Right cardiac atrium (tissue), 5 donors: ENCODE data around the gene ALDH5A1. TPM values are rescaled to one million over a fixed set of nuclear protein-coding genes. Genes with fewer than 3 reads are reported as not detected.
A peak's percentile ranks its signal among the peaks of the same experiment; 100 is the strongest.

Source experiments
- ATAC-seq, 2 donors: fragments of 200-7000 bp; cut with Tn5 transposase; one replicate each; pipeline versions ENCODE4 v1.8.0 to v1.9.1; 2020; ENCODE audit warnings: moderate library complexity in 2 of 2, mild to moderate bottlenecking in 1 of 2
- DNase-seq, 3 donors: peaks; one replicate each; pipeline ENCODE4 v3.0.0-alpha.2; 2020
- H3K27ac ChIP-seq: one replicate; pipeline ENCODE4 v1.5.1; 2013; ENCODE audit warnings: mild to moderate bottlenecking, low read length, control low read depth, moderate library complexity
- H3K27me3 ChIP-seq: one replicate; pipeline ENCODE4 v1.6.1; 2013; ENCODE audit not compliant: control insufficient read depth, insufficient read depth
- H3K4me1 ChIP-seq: one replicate; pipeline ENCODE4 v1.6.1; 2013; ENCODE audit warnings: low read length; ENCODE audit not compliant: control insufficient read depth, insufficient read depth
- H3K4me3 ChIP-seq: one replicate; pipeline ENCODE4 v1.5.1; 2013; ENCODE audit warnings: low read length, control low read depth
- H3K9me3 ChIP-seq: one replicate; pipeline ENCODE4 v1.6.1; 2013; ENCODE audit warnings: low read length; ENCODE audit not compliant: control insufficient read depth
- WGBS: extraction: QIAGEN DNeasy Blood & Tissue Kit; methylation state at CpG from one replicate; pipeline ENCODE4 v1.1.7; 2013; 5-methylcytosine and 5-hydroxymethylcytosine counted together
- intact Hi-C, 4 donors: fragments of 100-400 bp; cut with DNase I; formaldehyde crosslinking; loops; one replicate each; pipeline versions ENCODE4 v1.11.0 to v1.14.0; 2022 to 2023
- polyA plus RNA-seq: library from polyadenylated mRNA; stranded (reverse); fragments of 200-250 nt; gene quantifications from one replicate; pipeline ENCODE4 v1.2.3, GENCODE V29; 2013
- total RNA-seq, 4 donors: library from RNA; stranded (reverse); fragmentation: NEBNext Ultra II Directional; extraction: Animal tissue kit (Norgen Biotek cat#: 25700); gene quantifications; one replicate each; pipeline ENCODE4 v1.2.1, GENCODE V29; 2021
- donor health status: healthy with polysubstance abuse.
- donor health status: DM: no; HTN: yes; CAD: no.
- donor health status: DM: no; HTN: no; CAD: no.
- donor health status: DM: no; HTN: yes; CAD: no; lungs with severe emphysema.
- donor health status: DM: yes; HTN: yes; CAD: no.

Gene ALDH5A1
- total and polyA plus RNA-seq, 5 donors: 7.7 to 16.5 (median 13.7) TPM

DNA sequence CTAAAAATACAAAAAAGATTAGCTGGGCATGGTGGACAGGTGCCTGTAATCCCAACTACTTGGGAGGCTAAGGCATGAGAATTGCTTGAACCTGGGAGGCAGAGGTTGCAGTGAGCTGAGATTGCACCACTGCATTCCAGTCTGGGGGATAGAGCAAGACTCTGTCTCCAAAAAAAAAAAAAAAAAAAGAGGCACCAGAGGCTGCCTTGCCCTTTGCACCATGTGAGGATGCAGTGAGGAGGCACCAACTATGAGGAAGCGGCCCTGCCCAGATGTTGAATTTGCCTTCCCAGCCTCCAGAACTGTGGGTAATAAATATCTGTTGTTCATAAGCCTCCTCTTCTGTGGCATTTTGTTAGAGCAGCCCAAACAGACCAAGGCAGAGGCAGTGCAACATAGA lies 54.4 kb downstream of the ALDH5A1 start:
- DNase-seq (no peak), ATAC-seq (peak in 1 of 2 donors; percentile 11)
- no peaks in the 10 kb centered on the region for H3K9me3 ChIP-seq
- no peak overlapping the region for H3K4me3 ChIP-seq
- WGBS: 91% methylated on average over 1 of the region's 1 CpG
- intact Hi-C loops: no loop called here
- H3K27me3 ChIP-seq: no peaks in the 10 kb centered on the region
- H3K27ac ChIP-seq: no peak overlapping the region
- H3K4me1 ChIP-seq: no peaks in the 10 kb centered on the region

DNA sequence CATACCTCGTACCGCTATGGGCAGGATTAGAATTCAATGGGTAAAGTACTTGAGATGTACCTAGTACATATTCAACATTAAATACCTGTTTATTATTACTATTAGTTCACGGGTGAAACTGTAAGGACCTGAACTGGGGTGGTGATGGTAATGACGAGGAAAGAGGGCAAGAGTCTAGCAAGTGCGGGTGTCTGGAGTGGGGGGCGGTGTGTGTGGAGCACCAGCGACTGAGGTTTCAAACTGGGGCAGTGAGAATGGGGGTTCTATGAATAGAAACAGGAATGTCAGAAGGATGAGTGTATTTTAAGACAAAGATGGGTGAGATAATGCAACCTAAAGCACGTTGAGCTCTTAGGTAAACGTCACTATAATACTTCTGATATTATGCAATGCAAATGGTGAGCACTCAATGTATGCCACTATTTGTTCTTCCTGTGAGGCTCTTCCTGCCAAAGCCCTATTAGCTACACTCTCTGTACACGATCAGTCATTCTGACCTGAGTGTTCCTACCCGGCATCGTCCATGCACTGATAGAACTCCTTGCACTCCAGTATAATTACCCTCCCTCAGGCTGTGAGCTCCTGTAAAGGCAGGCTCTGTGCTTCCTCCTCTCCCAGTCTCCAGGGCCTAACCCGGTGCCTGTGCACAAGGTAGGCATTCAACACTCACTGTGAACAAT lies 55.0 kb downstream of the ALDH5A1 start:
- intact Hi-C loops: no loop called here
- 85% methylated on average over 13 of the region's 13 CpGs for WGBS
- no peak overlapping the region for H3K4me3 ChIP-seq
- no peaks in the 10 kb centered on the region for H3K9me3 ChIP-seq
- ATAC-seq (no peak), DNase-seq (no peak)
- H3K4me1 ChIP-seq: no peaks in the 10 kb centered on the region
- no peaks in the 10 kb centered on the region for H3K27me3 ChIP-seq
- no peak overlapping the region for H3K27ac ChIP-seq

DNA sequence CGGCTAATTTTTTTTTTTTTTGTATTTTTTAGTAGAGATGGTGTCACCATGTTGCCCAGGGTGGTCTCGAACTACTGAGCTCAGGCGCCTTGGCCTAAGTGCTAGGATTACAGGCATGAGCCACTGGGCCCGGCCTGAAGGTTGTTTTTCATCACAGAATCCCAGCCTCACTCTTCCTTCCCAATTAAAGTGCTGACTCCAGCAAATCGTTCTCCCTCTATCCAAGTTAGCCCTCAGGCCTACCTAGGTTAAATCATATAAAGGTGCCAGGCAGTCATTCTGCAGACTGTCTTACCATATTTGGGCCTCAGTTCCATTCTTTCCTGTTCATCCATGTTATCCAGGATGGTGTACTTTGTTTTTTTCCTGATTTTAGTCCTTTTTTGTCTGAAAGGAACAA lies 56.4 kb downstream of the ALDH5A1 start:
- no peak overlapping the region for H3K27ac ChIP-seq
- DNase-seq (no peak), ATAC-seq (no peak)
- intact Hi-C loops: no loop called here
- H3K27me3 ChIP-seq: no peaks in the 10 kb centered on the region
- no peaks in the 10 kb centered on the region for H3K4me1 ChIP-seq
- H3K9me3 ChIP-seq: no peaks in the 10 kb centered on the region
- WGBS: 92% methylated on average over 5 of the region's 5 CpGs
- H3K4me3 ChIP-seq: no peak overlapping the region

DNA sequence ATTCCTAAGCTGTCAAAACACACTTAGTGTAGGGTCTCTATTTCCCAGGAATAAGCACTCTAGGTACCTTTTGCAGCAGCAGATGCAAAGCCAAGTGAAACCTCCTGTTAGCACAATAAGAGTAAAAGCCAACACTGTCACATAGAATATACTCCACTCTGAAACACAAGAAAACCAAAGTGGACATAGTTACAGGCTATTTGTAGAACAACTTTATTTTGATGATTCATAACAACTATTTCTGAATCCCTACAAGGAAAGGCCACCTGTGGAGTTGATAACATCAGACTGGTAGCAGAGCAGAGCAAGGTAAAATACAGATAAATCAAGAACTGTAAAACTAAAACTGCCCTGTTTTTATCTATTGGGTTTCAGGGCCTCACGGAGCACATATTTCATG lies 59.7 kb downstream of the ALDH5A1 start:
- ATAC-seq (no peak), DNase-seq (no peak)
- intact Hi-C loops: no loop called here
- no peak overlapping the region for H3K27ac ChIP-seq
- no peaks in the 10 kb centered on the region for H3K27me3 ChIP-seq
- no peaks in the 10 kb centered on the region for H3K4me1 ChIP-seq
- H3K9me3 ChIP-seq: no peaks in the 10 kb centered on the region
- 86% methylated on average over 1 of the region's 1 CpG for WGBS
- H3K4me3 ChIP-seq: no peak overlapping the region

DNA sequence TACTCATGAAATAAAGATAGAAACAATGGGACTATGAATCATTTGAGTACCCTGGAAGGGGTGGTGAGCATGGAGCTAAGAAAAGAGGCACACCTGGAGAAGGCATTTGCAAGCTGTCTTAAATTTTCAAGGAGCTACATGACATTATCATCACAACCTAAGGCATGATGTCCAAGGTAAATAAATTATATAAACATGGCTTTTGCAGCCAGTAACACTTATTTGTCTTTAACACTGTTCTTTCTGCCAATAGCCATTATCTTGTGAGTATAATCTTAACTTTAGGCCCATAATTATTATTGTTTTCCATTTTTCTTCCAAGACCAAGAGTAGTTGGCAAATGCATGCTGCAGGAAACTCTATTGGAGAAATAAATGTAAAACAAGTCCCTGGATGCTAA lies 63.7 kb downstream of the ALDH5A1 start:
- no peak for DNase-seq
- intact Hi-C loops: no loop called here
- H3K4me3 ChIP-seq: no peak overlapping the region

DNA sequence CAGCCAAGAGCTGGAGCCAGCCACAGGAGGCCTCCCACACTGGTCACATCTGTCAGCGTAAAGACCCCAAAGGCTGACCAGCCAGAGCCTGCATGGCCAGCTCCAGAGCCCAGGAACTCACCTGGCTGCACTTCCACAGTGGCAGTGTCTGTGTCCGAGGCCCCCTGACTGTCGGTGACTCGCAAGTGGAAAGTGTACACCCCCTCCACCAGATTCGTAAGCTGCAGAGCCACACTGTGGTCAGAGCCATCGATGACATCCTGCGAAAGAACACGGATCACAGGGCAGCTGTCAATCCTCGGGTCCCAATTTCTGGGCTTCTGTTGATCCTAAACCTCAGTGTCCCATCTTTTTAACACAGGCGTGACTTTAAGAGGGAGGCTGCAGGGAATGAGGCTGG lies 69.3 kb downstream of the ALDH5A1 start:
- Histone ChIP-seq H3K4me3 (no peak overlapping the region), H3K27me3 (no peaks in the 10 kb centered on the region), H3K4me1 (no peaks in the 10 kb centered on the region), H3K9me3 (no peaks in the 10 kb centered on the region), H3K27ac (no peak overlapping the region)
- intact Hi-C loops: no loop called here
- 77% methylated on average over 10 of the region's 10 CpGs for WGBS
- ATAC-seq (no peak), DNase-seq (no peak)

More for the DNA sequence above, 63.7 kb downstream of the ALDH5A1 start:
- no peaks in the 10 kb centered on the region for H3K27me3 ChIP-seq
- H3K9me3 ChIP-seq: no peaks in the 10 kb centered on the region
- ATAC-seq: no peak
- H3K4me1 ChIP-seq: no peaks in the 10 kb centered on the region
- no peak overlapping the region for H3K27ac ChIP-seq

DNA sequence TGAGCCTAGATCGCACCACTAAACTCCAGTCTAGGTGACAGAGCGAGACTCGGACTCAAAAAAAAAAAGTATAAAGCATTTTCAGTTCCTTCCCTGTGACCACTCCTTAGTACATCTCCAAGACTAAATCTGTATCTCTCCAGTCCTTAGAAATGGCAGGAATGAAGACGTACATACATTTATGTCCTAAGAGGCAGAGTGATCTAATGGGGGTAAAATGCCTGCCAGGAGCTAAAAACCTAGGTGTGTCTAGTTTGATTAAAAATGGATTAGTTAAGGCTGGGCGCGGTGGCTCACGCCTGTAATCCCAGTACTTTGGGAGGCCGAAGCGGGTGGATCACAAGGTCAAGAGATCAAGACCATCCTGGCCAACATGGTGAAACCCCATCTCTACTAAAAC lies 70.4 kb downstream of the ALDH5A1 start:
- Histone ChIP-seq H3K9me3 (no peaks in the 10 kb centered on the region), H3K4me3 (no peak overlapping the region), H3K27ac (no peak overlapping the region), H3K4me1 (no peaks in the 10 kb centered on the region), H3K27me3 (no peaks in the 10 kb centered on the region)
- intact Hi-C loops: no loop called here
- DNase-seq: no peak
- 96% methylated on average over 9 of the region's 9 CpGs for WGBS
- ATAC-seq: no peak

DNA sequence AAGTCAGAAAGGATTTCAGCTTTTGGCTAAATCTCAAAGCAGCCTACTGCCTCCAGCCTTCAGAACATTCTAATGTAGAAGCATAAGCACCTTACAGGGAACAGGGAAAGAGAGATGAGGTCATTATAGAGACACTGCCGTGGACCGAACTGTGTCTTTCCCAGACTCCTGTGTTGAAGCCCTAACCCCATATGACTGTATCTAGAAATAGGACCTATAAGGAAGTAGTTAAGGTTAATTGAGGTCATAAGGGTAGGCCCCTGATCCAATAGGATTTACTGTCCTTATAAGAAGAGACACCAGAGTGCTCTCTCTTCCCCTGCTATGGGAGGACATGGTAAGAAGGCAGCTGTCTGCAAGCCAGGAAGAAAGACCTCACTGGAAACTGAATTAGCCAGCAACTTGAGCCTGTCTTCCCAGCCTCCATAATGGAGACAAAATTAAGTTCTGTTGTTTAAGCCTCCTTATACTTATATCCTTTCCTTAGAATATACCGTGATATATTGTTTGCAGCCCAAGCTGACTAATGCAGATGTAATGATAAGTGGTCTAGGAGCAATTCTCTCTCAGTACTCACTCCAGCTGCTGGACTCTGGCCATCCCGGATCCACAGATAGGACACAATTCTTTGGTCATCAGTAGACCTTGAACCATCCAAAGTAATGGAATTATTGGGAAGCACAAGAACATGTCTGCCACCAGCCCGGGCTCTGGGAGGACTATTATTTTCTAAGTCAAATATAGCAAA lies 71.4 kb downstream of the ALDH5A1 start:
- H3K27ac ChIP-seq: no peak overlapping the region
- intact Hi-C loops: no loop called here
- ATAC-seq: no peak
- DNase-seq: no peak
- 87% methylated on average over 5 of the region's 5 CpGs for WGBS
- H3K27me3 ChIP-seq: no peaks in the 10 kb centered on the region
- H3K4me1 ChIP-seq: no peaks in the 10 kb centered on the region
- no peaks in the 10 kb centered on the region for H3K9me3 ChIP-seq
- no peak overlapping the region for H3K4me3 ChIP-seq

DNA sequence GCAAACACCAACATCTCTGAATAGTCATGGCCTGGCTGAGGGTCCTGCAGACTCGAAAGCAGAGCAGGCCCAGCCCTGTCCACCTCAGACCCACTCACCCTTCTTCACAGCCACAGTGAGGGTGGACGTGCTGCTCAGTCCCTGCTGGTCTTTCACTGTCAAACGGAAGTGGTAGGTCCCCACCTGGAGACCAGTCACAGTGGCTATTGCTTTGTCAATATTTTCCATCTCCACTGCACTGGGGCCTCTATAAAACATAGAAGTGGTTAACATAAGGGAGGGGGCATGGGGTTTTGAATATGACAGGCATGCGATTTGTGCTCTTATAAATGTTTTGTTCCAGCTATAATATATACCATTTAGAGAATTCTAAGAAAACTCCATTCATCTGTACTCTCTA lies 73.9 kb downstream of the ALDH5A1 start:
- H3K4me3 ChIP-seq: no peak overlapping the region
- WGBS: 67% methylated on average over 4 of the region's 4 CpGs
- DNase-seq (no peak), ATAC-seq (no peak)
- no peaks in the 10 kb centered on the region for H3K4me1 ChIP-seq
- H3K27me3 ChIP-seq: no peaks in the 10 kb centered on the region
- no peaks in the 10 kb centered on the region for H3K9me3 ChIP-seq
- no peak overlapping the region for H3K27ac ChIP-seq
- intact Hi-C loops: no loop called here

DNA sequence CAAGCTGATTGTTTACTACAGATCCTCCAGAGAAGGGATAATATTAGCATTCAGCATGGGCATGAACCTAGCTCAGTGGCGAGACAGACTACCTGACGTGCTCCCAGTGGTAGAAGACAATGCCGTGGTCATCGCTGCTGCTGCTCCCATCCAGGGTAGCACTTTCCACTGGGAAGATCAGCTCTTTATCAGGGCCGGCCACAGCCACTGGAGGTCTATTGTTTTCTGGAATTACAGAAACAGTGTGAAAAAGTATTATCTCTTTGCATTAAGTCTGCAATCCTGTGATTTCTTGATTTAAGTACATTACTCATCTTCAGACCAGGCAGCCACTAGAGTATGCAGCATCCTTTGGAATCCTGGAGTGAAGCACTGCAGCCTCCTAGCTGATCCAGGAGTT lies 75.0 kb downstream of the ALDH5A1 start:
- Histone ChIP-seq H3K4me1 (no peaks in the 10 kb centered on the region), H3K4me3 (no peak overlapping the region), H3K9me3 (no peaks in the 10 kb centered on the region), H3K27ac (no peak overlapping the region), H3K27me3 (no peaks in the 10 kb centered on the region)
- intact Hi-C loops: no loop called here
- ATAC-seq (no peak), DNase-seq (no peak)
- WGBS: 83% methylated on average over 5 of the region's 5 CpGs

DNA sequence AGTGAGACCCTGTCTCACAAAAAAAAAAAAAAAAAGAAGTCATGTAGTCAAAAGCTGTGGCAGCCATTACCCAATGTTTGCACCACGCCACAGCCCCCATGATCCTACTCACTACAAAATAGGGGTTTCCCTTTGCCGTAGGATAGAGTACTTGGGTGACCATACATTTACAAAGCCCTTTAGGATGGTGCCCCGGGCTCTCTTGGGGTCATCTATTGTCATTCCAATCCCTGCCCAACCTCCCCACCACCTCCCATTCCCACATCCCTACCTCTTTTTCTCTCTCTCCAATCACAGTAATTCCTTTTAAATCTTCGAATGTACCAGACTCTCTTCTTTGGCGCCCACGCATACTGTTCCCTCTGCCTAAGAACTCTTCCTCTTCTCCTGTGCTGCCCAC lies 76.6 kb downstream of the ALDH5A1 start:
- no peaks in the 10 kb centered on the region for H3K4me1 ChIP-seq
- ATAC-seq (no peak), DNase-seq (no peak)
- WGBS: 82% methylated on average over 6 of the region's 6 CpGs
- intact Hi-C loops: no loop called here
- no peak overlapping the region for H3K4me3 ChIP-seq
- no peaks in the 10 kb centered on the region for H3K27me3 ChIP-seq
- H3K9me3 ChIP-seq: no peaks in the 10 kb centered on the region
- H3K27ac ChIP-seq: no peak overlapping the region
